Neural crest cell (in vitro differentiated cells): ENCODE data around the gene CHD9. TPM values are rescaled to one million over a fixed set of nuclear protein-coding genes. Genes with fewer than 3 reads are reported as not detected.

Source experiments
- DNase-seq: peaks from one replicate; pipeline ENCODE4 v3.0.0; 2021; ENCODE audit warnings: low read depth, mixed read lengths, low spot score
- H3K27ac Mint-ChIP-seq: one replicate; pipeline ENCODE4 v1.8.0; 2021; ENCODE audit warnings: mild to moderate bottlenecking, mixed read lengths; ENCODE audit not compliant: unreplicated experiment
- H3K27me3 Mint-ChIP-seq: 2 replicates; pipeline ENCODE4 v1.8.0; 2021; ENCODE audit warnings: low read depth, mild to moderate bottlenecking, mixed read lengths
- H3K36me3 Mint-ChIP-seq: 2 replicates; pipeline ENCODE4 v1.8.0; 2021; ENCODE audit warnings: low read depth, mild to moderate bottlenecking, mixed read lengths
- H3K4me1 Mint-ChIP-seq: 2 replicates; pipeline ENCODE4 v1.8.0; 2021; ENCODE audit warnings: mixed read lengths
- H3K4me3 Mint-ChIP-seq: one replicate; pipeline ENCODE4 v1.8.0; 2021; ENCODE audit warnings: mild to moderate bottlenecking, mixed read lengths
- H3K9me3 Mint-ChIP-seq: 2 replicates; pipeline ENCODE4 v1.8.0; 2021; ENCODE audit warnings: mixed read lengths
- CTCF ChIP-seq: fragments of 200-600 bp; sonication (generic); conservative IDR thresholded peaks from 2 replicates; pipeline ENCODE4 v1.5.0; 2021; ENCODE audit warnings: antibody characterized with exemption, mild to moderate bottlenecking
- total RNA-seq: library from RNA; stranded (reverse); gene quantifications from 2 replicates; pipeline ENCODE4 v1.2.1, GENCODE V29; 2021

CHD9 gene
- total RNA-seq, 1 donor from 2014 or later, result 76.0 TPM

GRCh38 chr16:53100131-53100748, 45.4 kb downstream of the CHD9 start:
- no peak for DNase-seq
- Mint-ChIP-seq H3K4me3 (no peak overlapping the region), H3K36me3 (no peaks in the 10 kb centered on the region), H3K9me3 (no peaks in the 10 kb centered on the region), H3K27me3 (no peaks in the 10 kb centered on the region), H3K27ac (no peak overlapping the region), H3K4me1 (peaks cover 23% of the 10 kb centered on the region)
- TF ChIP-seq CTCF, result no peak

GRCh38 chr16:53100889-53101288, 46.1 kb downstream of the CHD9 start:
- no peaks in the 10 kb centered on the region for H3K36me3 Mint-ChIP-seq

GRCh38 chr16:53103811-53104210, 49.0 kb downstream of the CHD9 start:
- H3K4me1 Mint-ChIP-seq, result peaks cover 18% of the 10 kb centered on the region
- no peak overlapping the region for H3K27ac Mint-ChIP-seq
- no peaks in the 10 kb centered on the region for H3K27me3 Mint-ChIP-seq
- no peak overlapping the region for H3K4me3 Mint-ChIP-seq
- no peaks in the 10 kb centered on the region for H3K9me3 Mint-ChIP-seq
- no peak for DNase-seq
- H3K36me3 Mint-ChIP-seq, result no peaks in the 10 kb centered on the region
- no peak for TF ChIP-seq CTCF

More at GRCh38 chr16:53100889-53101288, 46.1 kb downstream of the CHD9 start:
- DNase-seq, result no peak
- no peak overlapping the region for H3K4me3 Mint-ChIP-seq
- peaks cover 23% of the 10 kb centered on the region for H3K4me1 Mint-ChIP-seq
- H3K27ac Mint-ChIP-seq, result no peak overlapping the region
- H3K9me3 Mint-ChIP-seq, result no peaks in the 10 kb centered on the region
- H3K27me3 Mint-ChIP-seq, result no peaks in the 10 kb centered on the region
- no peak for TF ChIP-seq CTCF

GRCh38 chr16:53105565-53105964, 50.8 kb downstream of the CHD9 start:
- H3K4me3 Mint-ChIP-seq, result no peak overlapping the region
- H3K9me3 Mint-ChIP-seq, result no peaks in the 10 kb centered on the region
- DNase-seq, result no peak
- peaks cover 2% of the 10 kb centered on the region for H3K4me1 Mint-ChIP-seq
- no peak overlapping the region for H3K27ac Mint-ChIP-seq
- H3K27me3 Mint-ChIP-seq, result no peaks in the 10 kb centered on the region
- no peak for TF ChIP-seq CTCF
- H3K36me3 Mint-ChIP-seq, result no peaks in the 10 kb centered on the region

- Mint-ChIP-seq H3K9me3 (no peaks in the 10 kb centered on the region), H3K27me3 (no peaks in the 10 kb centered on the region), H3K36me3 (no peaks in the 10 kb centered on the region), H3K4me1 (no peaks in the 10 kb centered on the region), H3K4me3 (no peak overlapping the region), H3K27ac (no peak overlapping the region)
- DNase-seq, result no peak
- TF ChIP-seq CTCF, result no peak
These were observed 56.4 kb downstream of the CHD9 start for GRCh38 chr16:53111078-53111791.
